ENCODE measurements around the gene MTHFD2L.
A peak's percentile ranks its signal among the peaks of the same experiment; 100 is the strongest.

MTHFD2L gene

GRCh38 chr4:74317616-74318246 is 159.8 kb downstream of the MTHFD2L start:
- in situ Hi-C loops (cut with MboI; ENCODE audit: low sequenced_read_pairs, unreplicated experiment), result loop anchor here (10.0 kb wide), 1 partner anchor 123 kb away; no protein-coding TSS in a partner anchor
- no peak for TF ChIP-seq CTCF (IDR thresholded peaks at IDR 0.05; ENCODE audit: borderline replicate concordance, control extremely low read depth, extremely low read depth, insufficient read depth, missing control alignments)
- DNase-seq (ENCODE audit: low spot score), result no peak

DNA sequence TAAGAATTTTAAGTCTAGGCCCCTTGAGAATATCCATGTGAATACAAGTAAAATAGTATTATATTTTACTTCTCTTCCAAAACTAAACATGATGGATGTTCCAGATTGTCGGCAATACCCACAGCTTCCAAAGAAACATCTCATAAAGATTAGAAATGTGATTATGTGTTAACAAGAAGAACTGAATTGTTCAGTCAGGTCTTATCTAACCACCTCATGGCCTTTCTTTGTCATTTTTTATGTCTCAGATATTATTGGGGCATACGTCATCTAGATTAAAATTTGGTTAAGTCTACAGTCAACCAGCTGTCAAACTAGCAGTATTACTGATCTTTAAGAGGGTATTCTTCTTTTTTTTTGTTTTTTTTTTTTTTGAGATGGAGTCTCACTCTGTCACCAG is 160.4 kb downstream of the MTHFD2L start:
- TF ChIP-seq CTCF (IDR thresholded peaks at IDR 0.05; ENCODE audit: borderline replicate concordance, control extremely low read depth, extremely low read depth, insufficient read depth, missing control alignments), result no peak
- no peak for DNase-seq (ENCODE audit: low spot score)
- in situ Hi-C loops (cut with MboI; ENCODE audit: low sequenced_read_pairs, unreplicated experiment), result loop anchor here (10.0 kb wide), 1 partner anchor 123 kb away; no protein-coding TSS in a partner anchor

DNA sequence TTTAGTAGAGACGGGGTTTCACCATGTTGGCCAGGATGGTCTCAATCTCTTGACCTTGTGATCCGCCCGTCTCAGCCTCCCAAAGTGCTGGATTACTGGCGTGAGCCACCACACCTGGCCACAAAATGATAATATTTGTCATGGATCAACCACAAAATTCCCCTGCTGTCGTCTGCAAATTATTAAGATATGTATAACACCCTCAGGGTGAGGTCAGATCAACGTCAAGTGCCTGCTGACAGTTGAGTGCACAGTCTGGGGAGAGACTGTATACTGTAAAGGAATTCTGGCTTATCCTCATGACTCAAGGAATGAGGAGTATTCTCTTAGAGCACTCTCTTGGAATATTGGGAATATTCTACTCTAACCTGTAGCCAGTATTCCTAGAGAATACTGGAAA is 161.6 kb downstream of the MTHFD2L start:
- TF ChIP-seq CTCF (IDR thresholded peaks at IDR 0.05; ENCODE audit: borderline replicate concordance, control extremely low read depth, extremely low read depth, insufficient read depth, missing control alignments), result no peak
- no peak for DNase-seq (ENCODE audit: low spot score)
- in situ Hi-C loops (cut with MboI; ENCODE audit: low sequenced_read_pairs, unreplicated experiment), result loop anchor here (10.0 kb wide), 1 partner anchor 125 kb away; no protein-coding TSS in a partner anchor

- in situ Hi-C loops (cut with MboI; ENCODE audit: low sequenced_read_pairs, unreplicated experiment), result no loop called here
- peak; percentile 19 for TF ChIP-seq CTCF (IDR thresholded peaks at IDR 0.05; ENCODE audit: borderline replicate concordance, control extremely low read depth, extremely low read depth, insufficient read depth, missing control alignments)
- peak; percentile 25 for DNase-seq (ENCODE audit: low spot score)
These were observed 162.7 kb downstream of the MTHFD2L start for GRCh38 chr4:74320559-74321118.

DNA sequence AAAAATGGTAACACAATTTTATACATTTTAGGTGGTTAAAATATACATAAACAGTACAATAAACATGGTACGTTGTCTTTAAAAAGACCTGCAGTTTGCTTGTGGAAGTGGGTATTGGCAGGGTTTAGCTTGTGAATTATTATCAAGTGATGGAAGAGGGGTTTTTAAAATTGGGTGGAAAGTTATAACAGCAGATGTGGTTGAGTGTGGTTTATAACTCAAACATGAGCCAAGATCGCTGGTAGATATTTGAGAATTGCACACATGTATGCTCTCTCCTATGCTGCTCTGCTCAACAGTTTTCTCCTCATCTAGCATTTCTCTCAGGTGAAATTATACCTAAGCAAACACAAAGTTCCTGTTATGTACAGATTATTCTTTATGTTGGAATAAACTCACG is 164.4 kb downstream of the MTHFD2L start:
- DNase-seq (ENCODE audit: low spot score), result no peak
- in situ Hi-C loops (cut with MboI; ENCODE audit: low sequenced_read_pairs, unreplicated experiment), result no loop called here
- TF ChIP-seq CTCF (IDR thresholded peaks at IDR 0.05; ENCODE audit: borderline replicate concordance, control extremely low read depth, extremely low read depth, insufficient read depth, missing control alignments), result no peak

- TF ChIP-seq CTCF (IDR thresholded peaks at IDR 0.05; ENCODE audit: borderline replicate concordance, control extremely low read depth, extremely low read depth, insufficient read depth, missing control alignments), result no peak
- no peak for DNase-seq (ENCODE audit: low spot score)
- in situ Hi-C loops (cut with MboI; ENCODE audit: low sequenced_read_pairs, unreplicated experiment), result no loop called here
These were observed 165.7 kb downstream of the MTHFD2L start for GRCh38 chr4:74323663-74324062.

Measured in GM13976 (cell line).